HepG2 (cell line): Measurements from ENCODE around the gene FCN3. TPM values are rescaled to one million over a fixed set of nuclear protein-coding genes. Genes with fewer than 3 reads are reported as not detected.
A peak's percentile ranks its signal among the peaks of the same experiment; 100 is the strongest.
"Not testable (repeated sequence)": the region's sequence is repeated elsewhere in the genome, so short reads cannot be mapped to it uniquely, and the experiment has no call there.

ENCODE experiments used
- ATAC-seq: fragments of 200-7000 bp; cut with Tn5 transposase; 3 replicates; pipeline ENCODE4 v1.9.1; 2020; ENCODE audit warnings: mild to moderate bottlenecking, moderate library complexity
- BruUV-seq: library from RNA; stranded (reverse); fragments of 400-500 nt; replicated peaks from 2 replicates; lab custom pipeline; 2021; lab: Mats Ljungman, UMichigan
- CTCF ChIA-PET: fragments of 300-600 bp; formaldehyde crosslinking; extraction: SDS; loops from one replicate; lab custom pipeline; 2021; ENCODE audit warnings: low total read pairs, inconsistent platforms, low intra/inter-chr PET ratio; lab: Yijun Ruan, JAX
- POLR2A ChIA-PET: fragments of 350-600 bp; sonication (Branson Sonifier 250); formaldehyde crosslinking; loops from one replicate; lab custom pipeline; 2020; ENCODE audit warnings: antibody characterized with exemption, inconsistent platforms; lab: Yijun Ruan, JAX
- DNase-seq: peaks from one replicate; pipeline ENCODE4 v3.0.0-alpha.2; 2015; ENCODE audit warnings: low spot score
- FAIRE-seq: peaks from 3 replicates; lab custom pipeline; 2011; peaks lifted over from hg19 to GRCh38; lab: Jason Lieb, UNC
- H2AFZ ChIP-seq: one replicate; pipeline ENCODE4 v1.6.1; 2011; ENCODE audit warnings: low read length, inconsistent platforms
- H3K27ac ChIP-seq: fragments of 300-600 bp; 3 replicates; pipeline ENCODE4 v1.8.0; 2011; ENCODE audit warnings: mixed run types, mild to moderate bottlenecking, mixed read lengths, low read length, inconsistent platforms; ENCODE audit not compliant: insufficient read depth; ENCODE audit errors: extremely low read length
- H3K27me3 ChIP-seq, 2 experiments: fragments of 200-600 bp in 1 of 2; 2 replicates in 1 of 2; 3 replicates in 1 of 2; pipeline versions ENCODE4 v1.6.0 to v1.8.0; 2011; ENCODE audit warnings: low read length in 2 of 2, mild to moderate bottlenecking in 2 of 2, moderate library complexity in 2 of 2, inconsistent platforms in 1 of 2; ENCODE audit not compliant: insufficient read depth in 2 of 2, control insufficient read depth in 1 of 2
- H3K36me3 ChIP-seq, 2 experiments: fragments of 200-600 bp in 1 of 2; replicated peaks in 1 of 2; 2 replicates in 1 of 2; 3 replicates in 1 of 2; pipeline versions ENCODE4 v1.5.1 to v1.8.0; 2011; ENCODE audit warnings: low read length in 2 of 2, inconsistent platforms in 1 of 2; ENCODE audit not compliant: insufficient read depth in 2 of 2, control insufficient read depth in 1 of 2
- H3K4me1 ChIP-seq: 2 replicates; pipeline ENCODE4 v1.5.1; 2012; ENCODE audit warnings: low read length, inconsistent platforms; ENCODE audit not compliant: insufficient read depth
- H3K4me2 ChIP-seq: 2 replicates; pipeline ENCODE4 v1.6.0; 2011; ENCODE audit warnings: low read depth, low read length, inconsistent platforms
- H3K4me3 ChIP-seq, 3 experiments: fragments of 200-600 bp in 1 of 3; sonication (generic), shearing (Covaris generic) in 1 of 3; replicated peaks in 1 of 3; 2 replicates each; pipeline ENCODE4 v1.5.1; 2011 to 2016; ENCODE audit warnings: low read length in 3 of 3, inconsistent platforms in 2 of 3, low read depth in 2 of 3, mild to moderate bottlenecking in 2 of 3, control low read depth in 1 of 3, mixed read lengths in 1 of 3; ENCODE audit not compliant: insufficient read depth in 1 of 3
- H3K79me2 ChIP-seq: one replicate; pipeline ENCODE4 v1.6.1; 2011; ENCODE audit warnings: low read length, inconsistent platforms; ENCODE audit not compliant: insufficient read depth
- H3K9ac ChIP-seq: 2 replicates; pipeline ENCODE4 v1.6.0; 2011; ENCODE audit warnings: mild to moderate bottlenecking, low read depth, low read length, inconsistent platforms; ENCODE audit not compliant: insufficient read depth
- H3K9me3 ChIP-seq: 2 replicates; pipeline ENCODE4 v1.5.1; 2012; ENCODE audit warnings: mild to moderate bottlenecking, low read length
- H4K20me1 ChIP-seq: 2 replicates; pipeline ENCODE4 v1.6.0; 2011; ENCODE audit warnings: inconsistent platforms, mild to moderate bottlenecking, low read length, moderate library complexity; ENCODE audit not compliant: insufficient read depth
- ARNT2 ChIP-seq: sonication (generic); formaldehyde crosslinking; IDR thresholded peaks from 2 replicates; pipeline ENCODE4 v1.8.0; 2022; ENCODE audit warnings: mild to moderate bottlenecking, low read depth, missing genetic modification reagents, moderate library complexity
- ATF1 ChIP-seq: IDR thresholded peaks from 2 replicates; pipeline ENCODE4 v1.6.1; 2016; ENCODE audit warnings: mild to moderate bottlenecking, control low read depth
- BCL6 ChIP-seq: IDR thresholded peaks from 2 replicates; pipeline ENCODE4 v1.6.1; 2016; ENCODE audit warnings: missing genetic modification reagents, missing compliant biosample characterization
- GATAD2A ChIP-seq: IDR thresholded peaks from 2 replicates; pipeline ENCODE4 v1.6.1; 2016
- HNRNPLL ChIP-seq: fragments of 200-400 bp; formaldehyde crosslinking; IDR thresholded peaks from 2 replicates; pipeline ENCODE4 v1.6.1; 2017; ENCODE audit warnings: mild to moderate bottlenecking, low read depth, low read length; ENCODE audit not compliant: poor library complexity, severe bottlenecking
- ISL2 ChIP-seq: sonication (generic); formaldehyde crosslinking; IDR thresholded peaks from 2 replicates; pipeline ENCODE4 v1.5.0; 2020; ENCODE audit warnings: missing genetic modification reagents
- NR2F1 ChIP-seq, 2 experiments: fragments of 450-650 bp in 1 of 2; formaldehyde crosslinking in 1 of 2; IDR thresholded peaks; 2 replicates each; pipeline versions ENCODE4 v1.5.0 to v1.6.1; 2016 to 2020; ENCODE audit warnings: mild to moderate bottlenecking in 1 of 2, missing compliant biosample characterization in 1 of 2, missing genetic modification reagents in 1 of 2, moderate library complexity in 1 of 2
- NR2F6 ChIP-seq, 2 experiments: IDR thresholded peaks; 2 replicates each; pipeline ENCODE4 v1.6.1; 2016; ENCODE audit warnings: antibody characterized with exemption in 1 of 2, mild to moderate bottlenecking in 1 of 2
- SAP130 ChIP-seq: IDR thresholded peaks from 2 replicates; pipeline ENCODE4 v1.6.1; 2016; ENCODE audit warnings: low read depth
- ZBTB14 ChIP-seq: sonication (generic); formaldehyde crosslinking; IDR thresholded peaks from 2 replicates; pipeline ENCODE4 v1.4.0; 2020; ENCODE audit warnings: missing genetic modification reagents
- ZFP1 ChIP-seq: IDR thresholded peaks from 2 replicates; pipeline ENCODE4 v1.6.1; 2016
- ZNF224 ChIP-seq: sonication (generic); formaldehyde crosslinking; IDR thresholded peaks from 2 replicates; pipeline ENCODE4 v1.5.0; 2020; ENCODE audit warnings: mild to moderate bottlenecking, missing genetic modification reagents
- ZNF777 ChIP-seq: sonication (generic); formaldehyde crosslinking; IDR thresholded peaks from 2 replicates; pipeline ENCODE4 v1.4.0; 2020; ENCODE audit warnings: missing genetic modification reagents
- WGBS: methylation state at CpG from one replicate; pipeline ENCODE4 v1.1.6; 2017; ENCODE audit warnings: low lambda C conversion rate; 5-methylcytosine and 5-hydroxymethylcytosine counted together
- in situ Hi-C: cut with HindIII; loops from 2 replicates; pipeline ENCODE4 v1.10.0; 2017; ENCODE audit warnings: low pct_unique_long_range_greater_than_20kb; ENCODE audit not compliant: extremely low pct_ligation_motif_present
- intact Hi-C: fragments of 100-400 bp; cut with micrococcal nuclease; formaldehyde crosslinking; loops from one replicate; pipeline ENCODE4 v1.10.0; 2022; ENCODE audit not compliant: unreplicated experiment
- polyA plus RNA-seq, 8 experiments: library from polyadenylated mRNA; depleted of rRNA in 3 of 8; stranded (reverse) in 7 of 8; unstranded in 1 of 8; fragments of >200 nt; fragmentation: Illumina TruSeq in 4 of 8; extraction: Trizol in 4 of 8; gene quantifications; 2 replicates each; pipeline versions ENCODE4 v1.2.1 to v1.2.3, GENCODE V29; 2011 to 2016; ENCODE audit warnings: low read depth in 4 of 8, missing spikeins in 1 of 8, mixed read lengths in 1 of 8; ENCODE audit not compliant: insufficient read depth in 1 of 8
- total RNA-seq, 5 experiments: library from RNA; depleted of rRNA; stranded (reverse); fragments of >200 nt; fragmentation: Illumina TruSeq; extraction: Trizol; gene quantifications; 2 replicates each; pipeline ENCODE4 v1.2.3, GENCODE V29; 2016; ENCODE audit warnings: low read depth in 1 of 5
- TF ChIP-seq, protein P1 (sequence below): IDR thresholded peaks from 2 replicates; pipeline ENCODE4 v1.6.1; 2016; ENCODE audit warnings: low read depth, control low read depth

Gene FCN3
- total and polyA plus RNA-seq, 2 of the 13 experiments (the other 11 are each of a cell fraction or from before 2014, with no cell fraction given) = not detected

- TF ChIP-seq, protein P1, sequence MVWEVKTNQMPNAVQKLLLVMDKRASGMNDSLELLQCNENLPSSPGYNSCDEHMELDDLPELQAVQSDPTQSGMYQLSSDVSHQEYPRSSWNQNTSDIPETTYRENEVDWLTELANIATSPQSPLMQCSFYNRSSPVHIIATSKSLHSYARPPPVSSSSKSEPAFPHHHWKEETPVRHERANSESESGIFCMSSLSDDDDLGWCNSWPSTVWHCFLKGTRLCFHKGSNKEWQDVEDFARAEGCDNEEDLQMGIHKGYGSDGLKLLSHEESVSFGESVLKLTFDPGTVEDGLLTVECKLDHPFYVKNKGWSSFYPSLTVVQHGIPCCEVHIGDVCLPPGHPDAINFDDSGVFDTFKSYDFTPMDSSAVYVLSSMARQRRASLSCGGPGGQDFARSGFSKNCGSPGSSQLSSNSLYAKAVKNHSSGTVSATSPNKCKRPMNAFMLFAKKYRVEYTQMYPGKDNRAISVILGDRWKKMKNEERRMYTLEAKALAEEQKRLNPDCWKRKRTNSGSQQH (CRISPR knock-in tag) = no peak
- TF ChIP-seq ATF1 (CRISPR knock-in tag) (no peak), NR2F6 (IDR thresholded peaks at IDR 0.05) (no peak), NR2F6 (CRISPR knock-in tag; IDR thresholded peaks at IDR 0.05) (0 out of 2 replicates have a peak, but pooled peaks have one; percentile 11), ZFP1 (peak; percentile 55; the same call in 1 of the 2 replicates), ZNF224 (CRISPR knock-in tag) (no peak), ZBTB14 (CRISPR knock-in tag) (no peak), SAP130 (CRISPR knock-in tag) (no peak), ARNT2 (CRISPR knock-in tag) (no peak), HNRNPLL (no peak), BCL6 (CRISPR knock-in tag) (no peak), ZNF777 (CRISPR knock-in tag) (no peak), ISL2 (CRISPR knock-in tag) (no peak), NR2F1 (CRISPR knock-in tag; IDR thresholded peaks at IDR 0.05) (no peak), GATAD2A (no peak)
Measured at GRCh38 chr1:27388337-27389005, 13.8 kb upstream of the FCN3 start (continued).

DNA sequence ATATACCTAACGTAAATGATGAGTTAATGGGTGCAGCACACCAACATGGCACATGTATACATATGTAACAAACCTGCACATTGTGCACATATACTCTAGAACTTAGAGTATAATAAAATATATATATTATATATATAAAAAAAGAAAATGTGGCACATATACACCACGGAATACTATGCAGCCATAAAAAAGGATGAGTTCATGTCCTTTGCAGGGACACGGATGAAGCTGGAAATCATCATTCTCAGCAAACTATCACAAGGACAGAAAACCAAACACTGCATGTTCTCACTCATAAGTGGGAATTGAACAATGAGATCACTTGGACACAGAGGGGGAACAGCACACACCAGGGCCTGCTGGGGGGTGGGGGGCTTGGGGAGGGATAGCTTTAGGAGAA, 10.2 kb upstream of the FCN3 start:
- in situ Hi-C loops, H2AFZ ChIP-seq, DNase-seq, ATAC-seq, H4K20me1 ChIP-seq, H3K79me2 ChIP-seq, H3K9ac ChIP-seq, intact Hi-C loops, CTCF ChIA-PET, H3K4me1 ChIP-seq, H3K4me3 ChIP-seq, H3K4me2 ChIP-seq, H3K36me3 ChIP-seq, H3K27ac ChIP-seq, BruUV-seq, H3K9me3 ChIP-seq, POLR2A ChIA-PET, FAIRE-seq: not testable (repeated sequence)
- peaks cover 4 to 33% of the 10 kb centered on the region in 2 experiments for H3K27me3 ChIP-seq
- WGBS = 31% methylated on average over 3 of the region's 3 CpGs
